RPMI7951 (cell line): Measurements from ENCODE around the gene SIRT6. TPM values are rescaled to one million over a fixed set of nuclear protein-coding genes. Genes with fewer than 3 reads are reported as not detected.
"Not testable (repeated sequence)": the region's sequence is repeated elsewhere in the genome, so short reads cannot be mapped to it uniquely, and the experiment has no call there.

Experiments used
- DNase-seq: peaks from one replicate; pipeline ENCODE4 v3.0.0-alpha.2; 2012; ENCODE audit warnings: low read depth
- total RNA-seq: library from RNA; depleted of rRNA; stranded (reverse); fragments of >200 nt; shearing (Covaris generic); gene quantifications from 2 replicates; pipeline ENCODE4 v1.2.3, GENCODE V29; 2014; rRNA removed

The SIRT6 gene
- 11.5 and 28.4 TPM in 2 replicates for total RNA-seq

DNA sequence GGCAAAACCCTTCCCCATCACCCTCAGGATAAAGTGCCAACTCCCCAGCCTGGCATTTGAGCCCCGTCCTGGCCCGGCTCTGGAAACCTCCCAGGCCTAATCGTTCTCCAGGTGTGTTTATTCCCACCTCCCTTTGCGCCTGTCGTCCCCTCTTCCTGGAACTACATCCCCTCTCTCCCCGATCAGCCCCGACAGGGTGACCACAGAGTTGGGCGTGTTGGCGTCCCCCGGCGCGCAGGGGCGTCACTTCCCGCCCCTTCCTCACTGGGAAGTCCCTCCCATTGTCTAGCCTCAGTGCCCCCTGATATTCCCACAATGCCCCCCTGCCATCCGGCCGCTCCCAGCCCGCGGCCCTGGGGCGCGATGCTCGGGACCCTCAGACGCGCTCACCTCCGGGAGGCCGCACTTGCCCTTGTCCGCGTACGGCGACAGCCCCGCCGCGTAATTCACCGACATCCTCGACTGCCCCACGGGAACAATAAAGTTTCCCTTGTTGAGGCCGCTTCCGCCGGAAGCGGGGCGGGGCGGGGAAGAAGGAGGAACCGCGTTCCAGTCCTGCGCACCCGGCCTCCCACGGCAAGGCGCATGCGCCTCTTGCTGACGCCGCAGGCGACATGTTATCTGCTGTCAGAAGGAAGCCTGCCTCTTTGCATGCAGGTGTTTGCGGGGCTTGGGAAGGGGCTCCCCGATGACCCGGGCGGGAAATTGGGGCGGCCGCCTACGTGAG is at the start of gene SIRT6, which contains the start of gene ANKRD24:
TSS of gene SIRT6 (minus strand) at position 480 of the 727 bp plus-strand sequence. CDS start at position 456, 24 bp downstream.
TSS of gene ANKRD24 (plus strand) at position 606 of the 727 bp plus-strand sequence. CDS start 3,737 bp downstream, outside the sequence.
- peak; percentile 94 for DNase-seq

DNA sequence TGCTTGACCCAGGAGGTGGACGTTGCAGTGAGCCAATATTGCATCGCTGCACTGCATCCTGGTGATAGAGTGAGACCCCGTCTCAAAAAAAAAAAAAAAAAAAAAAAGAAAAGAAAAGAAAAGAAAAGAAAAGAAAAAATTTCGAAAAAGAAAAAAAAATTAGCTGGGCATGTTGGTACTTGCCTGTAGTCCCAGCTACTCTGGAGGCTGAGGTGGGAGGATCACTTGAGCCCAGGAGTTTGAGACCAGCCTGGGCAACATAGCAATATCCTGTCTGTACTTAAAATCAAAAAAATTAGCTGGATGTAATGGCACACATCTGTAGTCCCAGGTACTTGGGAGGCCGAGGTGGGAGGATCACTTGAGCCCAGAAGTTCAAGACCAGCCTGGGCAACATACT is 49.8 kb upstream of the SIRT6 start:
- not testable (repeated sequence) for DNase-seq

DNA sequence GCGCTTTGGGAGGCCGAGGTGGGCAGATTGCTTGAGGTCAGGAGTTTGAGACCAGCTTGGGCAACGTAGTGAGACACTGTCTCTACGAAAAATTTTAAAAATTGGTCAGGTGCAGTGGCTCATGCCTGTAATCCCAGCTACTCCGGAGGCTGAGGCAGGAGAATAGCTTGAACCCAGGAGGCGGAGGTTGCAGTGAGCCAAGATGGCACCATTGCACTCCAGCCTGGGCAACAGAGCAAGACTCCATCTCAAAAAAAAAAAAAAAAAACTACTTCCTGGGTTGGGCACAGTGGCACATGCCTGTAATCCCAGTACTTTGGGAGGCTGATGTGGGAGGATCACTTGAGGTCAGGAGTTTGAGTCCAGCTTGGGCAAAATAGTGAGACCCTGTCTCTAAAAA is 49.2 kb upstream of the SIRT6 start:
- DNase-seq, result not testable (repeated sequence)

DNA sequence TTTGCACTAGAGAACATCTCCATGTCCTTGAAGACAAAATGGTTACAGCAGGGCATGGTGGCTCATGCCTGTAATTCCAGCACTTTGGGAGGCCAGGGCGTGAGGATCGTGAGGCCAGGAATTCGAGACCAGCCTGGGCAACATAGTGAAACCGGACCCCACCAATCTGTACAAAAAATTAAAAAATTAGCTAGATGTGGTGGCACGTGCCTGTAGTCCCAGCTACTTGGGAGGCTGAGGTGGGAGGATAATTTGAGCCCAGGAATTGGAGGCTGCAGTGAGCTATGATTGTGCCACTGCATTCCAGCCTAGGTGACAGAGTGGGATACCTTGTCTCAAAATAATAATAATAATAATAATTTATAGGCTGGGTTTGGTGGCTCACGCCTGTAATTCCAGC is 47.9 kb upstream of the SIRT6 start:
- not testable (repeated sequence) for DNase-seq

DNA sequence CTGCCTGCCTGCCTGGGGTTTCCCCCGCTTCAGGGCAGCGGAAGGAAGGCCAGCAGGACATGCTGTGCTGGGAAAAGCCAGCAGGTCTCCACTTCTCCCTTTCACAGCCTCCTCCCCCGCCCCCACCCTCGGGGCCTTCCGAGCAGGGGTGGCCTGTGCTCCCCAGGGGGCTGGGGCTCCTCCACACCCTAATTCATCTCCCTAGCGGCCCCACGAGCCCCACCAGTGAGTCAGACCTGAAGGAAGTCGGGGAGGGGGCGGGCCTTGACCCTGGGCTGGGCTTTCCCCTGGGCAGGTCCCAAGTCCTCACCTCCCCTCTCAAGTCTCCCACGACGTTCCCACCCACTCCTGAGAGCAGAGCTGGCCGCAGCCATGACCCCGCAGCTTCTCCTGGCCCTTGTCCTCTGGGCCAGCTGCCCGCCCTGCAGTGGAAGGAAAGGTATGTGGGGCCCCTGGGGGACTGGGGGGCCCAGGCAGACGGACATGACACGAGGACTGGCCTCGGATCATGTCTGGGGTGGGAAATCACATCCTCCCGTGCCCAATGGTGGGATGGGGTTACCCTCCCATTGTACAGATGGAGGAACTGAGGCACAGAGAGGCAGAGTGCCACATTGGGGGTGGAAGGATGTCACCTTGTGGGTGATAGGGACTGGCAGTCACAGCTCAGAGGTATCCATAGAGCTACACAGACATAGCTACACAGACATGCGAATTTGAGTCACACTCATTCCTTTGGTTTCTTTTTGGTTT is 47.0 kb upstream of the SIRT6 start, which contains the start of gene EBI3:
TSS of gene EBI3 (plus strand) at position 345 of the 753 bp plus-strand sequence. CDS start at position 373, 28 bp downstream.
- DNase-seq, result peak; percentile 56

DNA sequence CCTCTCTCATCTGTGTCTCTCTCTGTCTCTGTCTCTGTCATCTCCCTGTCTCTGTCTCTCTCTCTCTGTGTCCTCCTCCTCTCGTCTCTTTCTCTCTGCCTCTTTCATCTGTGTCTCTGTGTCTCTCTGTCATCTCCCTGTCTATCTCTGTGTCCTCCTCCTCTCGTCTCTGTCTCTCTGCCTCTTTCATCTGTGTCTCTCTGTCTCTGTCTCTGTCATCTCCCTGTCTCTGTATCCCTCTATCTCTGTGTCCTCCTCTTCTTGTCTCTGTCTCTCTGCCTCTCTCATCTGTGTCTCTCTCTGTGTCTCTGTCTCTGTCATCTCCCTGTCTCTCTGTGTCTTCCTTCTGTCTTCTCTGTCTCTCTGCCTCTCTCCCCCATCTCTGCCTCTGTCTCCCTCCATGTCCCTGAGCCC is 46.4 kb upstream of the SIRT6 start:
- DNase-seq, result no peak

DNA sequence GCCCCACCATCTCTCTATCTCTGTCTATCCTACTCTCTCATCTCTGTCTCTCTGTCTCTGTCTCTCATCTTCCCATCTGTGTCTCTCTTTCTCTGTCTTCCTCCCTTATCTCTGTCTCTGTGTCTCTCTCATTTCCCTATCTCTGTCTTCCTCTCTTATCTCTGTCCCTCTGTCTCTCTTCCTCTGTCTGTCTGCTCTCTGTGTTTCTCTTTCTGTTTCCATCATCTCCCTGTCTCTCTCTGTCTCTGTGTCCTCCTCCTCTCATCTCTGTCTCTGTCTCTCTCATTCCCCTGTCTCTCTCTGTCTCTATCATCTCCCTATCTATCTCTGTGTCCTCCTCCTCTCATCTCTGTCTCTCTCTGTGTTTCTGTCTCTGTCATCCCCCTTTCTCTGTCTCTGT is 45.4 kb upstream of the SIRT6 start:
- no peak for DNase-seq

DNA sequence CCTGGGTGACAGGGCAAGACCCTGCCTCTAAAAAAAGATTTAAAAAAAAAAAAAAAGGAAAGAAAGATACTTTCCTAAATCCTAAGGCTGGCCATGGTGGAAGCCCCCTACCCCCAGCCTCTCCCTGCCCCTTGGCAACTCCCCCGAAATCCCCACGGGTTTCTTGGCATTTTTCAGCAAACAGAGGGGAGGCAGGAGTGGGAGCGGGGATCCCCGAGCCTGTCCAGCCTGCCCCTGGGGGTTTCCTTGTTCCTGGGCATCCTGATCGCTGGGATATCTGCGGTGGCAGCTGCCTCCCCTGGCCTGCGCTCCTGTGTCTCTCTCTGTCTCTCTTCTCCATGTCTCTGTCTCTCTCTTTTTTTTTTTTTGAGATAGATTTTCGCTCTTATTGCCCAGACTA is 43.5 kb upstream of the SIRT6 start:
- no peak for DNase-seq

DNA sequence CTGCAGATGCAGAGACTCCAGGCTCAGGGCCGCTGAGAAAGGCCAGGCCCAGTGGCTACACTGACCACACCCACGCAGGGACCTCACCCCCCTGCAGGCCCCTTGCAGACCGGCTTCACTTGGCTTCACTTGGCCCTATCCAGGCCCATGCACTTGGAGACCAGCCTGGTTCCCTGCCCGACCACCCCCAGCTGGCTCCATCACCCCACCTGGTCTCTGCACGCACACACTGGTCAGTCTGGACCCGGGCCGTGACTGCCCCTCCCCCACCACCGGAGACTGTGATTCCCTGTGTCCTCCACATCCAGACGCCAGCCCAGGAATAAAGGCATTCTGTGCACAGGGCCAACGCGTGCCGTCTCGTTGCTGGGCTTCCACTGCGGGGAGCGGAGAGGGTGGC is 42.1 kb upstream of the SIRT6 start:
- peak; percentile 23 for DNase-seq

DNA sequence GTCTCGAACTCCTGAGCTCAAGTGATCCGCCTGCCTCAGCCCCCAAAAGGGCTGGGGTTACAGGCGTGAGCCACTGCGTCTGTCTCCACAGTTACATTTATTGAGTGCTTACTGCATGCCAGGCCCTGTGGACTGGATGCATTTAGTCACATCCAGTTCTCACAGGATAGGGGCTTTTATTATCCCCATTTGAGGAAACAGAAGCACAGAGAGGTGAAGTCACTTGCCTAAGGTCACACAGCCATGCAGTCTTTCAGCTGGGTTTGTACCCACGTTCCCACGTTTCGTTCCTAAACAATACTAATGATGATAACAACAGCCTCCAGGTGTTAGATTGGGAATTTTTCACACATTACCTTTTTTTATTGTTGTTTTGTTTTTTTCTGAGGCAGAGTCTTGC is 37.8 kb upstream of the SIRT6 start:
- no peak for DNase-seq

DNA sequence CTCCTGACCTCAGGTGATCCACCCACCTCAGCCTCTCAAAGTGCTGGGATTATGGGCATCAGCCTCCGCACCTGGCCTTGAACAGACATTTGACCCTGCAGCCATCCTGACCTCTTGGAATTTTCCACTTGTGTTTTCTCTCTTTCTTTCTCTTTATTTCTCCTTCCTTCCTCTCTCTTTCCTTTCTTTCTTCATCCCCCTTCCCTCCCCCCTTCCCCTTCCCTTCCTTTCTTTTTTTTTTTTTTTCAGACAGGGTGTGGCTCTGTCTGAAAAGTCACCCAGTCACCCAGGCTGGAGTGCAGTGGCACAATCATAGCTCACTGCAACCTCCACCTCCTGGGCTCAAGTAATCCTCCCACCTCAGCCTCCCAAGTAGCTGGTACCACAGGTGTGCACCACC is 36.2 kb upstream of the SIRT6 start:
- DNase-seq, result not testable (repeated sequence)

DNA sequence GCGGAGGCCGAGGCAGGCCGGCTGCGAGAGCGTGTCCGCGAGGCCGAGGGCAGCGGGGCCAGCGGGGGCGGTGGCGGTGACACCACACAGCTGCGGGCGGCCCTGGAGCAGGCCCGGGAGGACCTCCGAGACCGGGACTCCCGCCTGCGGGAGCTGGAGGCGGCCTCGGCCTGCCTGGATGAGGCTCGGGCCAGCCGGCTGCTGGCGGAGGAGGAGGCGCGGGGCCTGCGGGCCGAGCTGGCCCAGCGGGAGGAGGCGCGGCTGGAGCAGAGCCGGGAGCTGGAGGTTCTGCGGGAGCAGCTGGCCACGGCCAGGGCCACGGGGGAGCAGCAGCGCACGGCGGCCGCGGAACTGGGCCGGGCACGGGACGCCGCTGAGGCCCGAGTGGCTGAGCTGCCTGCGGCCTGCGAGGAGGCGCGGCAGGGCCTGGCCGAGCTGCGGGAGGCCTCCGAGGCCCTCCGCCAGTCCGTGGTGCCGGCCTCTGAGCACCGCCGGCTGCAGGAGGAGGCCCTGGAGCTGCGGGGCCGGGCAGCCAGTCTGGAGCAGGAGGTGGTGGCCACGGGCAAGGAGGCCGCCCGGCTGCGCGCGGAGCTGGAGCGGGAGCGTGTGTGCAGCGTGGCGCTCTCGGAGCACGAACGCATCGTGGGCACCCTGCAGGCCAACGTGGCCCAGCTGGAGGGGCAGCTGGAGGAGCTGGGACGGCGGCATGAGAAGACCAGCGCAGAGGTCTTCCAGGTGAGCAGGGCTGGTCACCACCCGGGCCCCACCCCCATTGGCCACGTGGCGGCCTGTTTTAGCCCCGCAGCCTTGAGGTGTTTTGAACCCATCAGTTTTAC is 35.3 kb upstream of the SIRT6 start:
- DNase-seq, result no peak

DNA sequence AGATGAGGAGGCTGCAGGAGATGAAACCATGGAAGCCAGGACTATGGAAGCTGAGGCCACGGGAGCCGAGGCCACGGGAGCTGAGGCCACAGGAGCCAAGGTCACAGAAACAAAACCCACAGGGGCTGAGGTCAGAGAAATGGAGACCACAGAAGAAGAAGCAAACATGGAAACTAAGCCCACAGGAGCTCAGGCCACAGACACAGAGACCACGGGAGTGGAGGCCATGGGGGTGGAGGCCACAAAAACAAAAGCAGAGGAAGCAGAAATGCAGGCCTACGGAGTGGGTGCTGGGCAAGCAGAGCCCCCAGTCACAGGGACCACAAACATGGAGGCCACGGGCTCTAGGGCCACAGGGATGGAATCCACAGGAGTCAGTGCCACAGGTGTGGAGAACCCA is 34.5 kb upstream of the SIRT6 start:
- DNase-seq, result no peak

DNA sequence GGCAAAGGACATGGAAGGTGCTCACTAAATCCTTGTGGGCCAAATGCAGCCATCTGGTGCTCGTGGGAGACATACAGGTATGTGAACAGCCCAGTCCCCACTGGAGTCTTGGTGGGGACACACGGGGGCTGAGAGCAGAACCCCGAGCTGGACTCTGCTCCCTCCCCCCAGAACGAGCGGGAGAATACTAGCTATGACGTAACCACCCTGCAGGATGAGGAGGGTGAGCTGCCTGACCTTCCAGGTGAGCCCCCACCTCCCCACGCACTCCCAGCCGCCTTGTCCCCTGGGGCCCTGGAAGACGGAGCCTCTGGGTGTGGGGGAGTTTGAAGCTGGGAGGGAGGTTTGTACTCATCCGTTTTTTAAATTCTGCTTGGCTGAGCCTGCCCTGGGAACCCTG is 33.4 kb upstream of the SIRT6 start:
- no peak for DNase-seq

DNA sequence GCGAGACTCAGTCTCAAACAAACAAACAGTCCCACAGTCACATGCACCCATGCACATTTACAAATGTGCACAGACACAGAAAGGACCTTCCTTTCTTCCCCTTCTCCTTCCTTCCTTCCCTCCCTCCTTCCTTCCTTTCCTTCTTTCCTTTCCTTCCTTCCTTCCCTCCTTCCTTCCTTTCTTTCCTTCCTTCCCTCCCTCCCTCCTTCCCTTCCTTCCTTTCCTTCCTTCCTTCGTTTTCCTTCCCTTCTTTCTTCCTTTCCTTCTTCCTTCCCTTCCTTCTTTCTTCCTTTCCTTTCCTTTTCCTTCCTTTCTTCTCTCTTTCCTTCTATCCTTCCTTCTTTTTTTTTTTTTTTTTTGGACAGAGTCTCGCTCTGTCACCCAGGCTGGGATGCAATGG is 30.8 kb upstream of the SIRT6 start:
- DNase-seq, result no peak

DNA sequence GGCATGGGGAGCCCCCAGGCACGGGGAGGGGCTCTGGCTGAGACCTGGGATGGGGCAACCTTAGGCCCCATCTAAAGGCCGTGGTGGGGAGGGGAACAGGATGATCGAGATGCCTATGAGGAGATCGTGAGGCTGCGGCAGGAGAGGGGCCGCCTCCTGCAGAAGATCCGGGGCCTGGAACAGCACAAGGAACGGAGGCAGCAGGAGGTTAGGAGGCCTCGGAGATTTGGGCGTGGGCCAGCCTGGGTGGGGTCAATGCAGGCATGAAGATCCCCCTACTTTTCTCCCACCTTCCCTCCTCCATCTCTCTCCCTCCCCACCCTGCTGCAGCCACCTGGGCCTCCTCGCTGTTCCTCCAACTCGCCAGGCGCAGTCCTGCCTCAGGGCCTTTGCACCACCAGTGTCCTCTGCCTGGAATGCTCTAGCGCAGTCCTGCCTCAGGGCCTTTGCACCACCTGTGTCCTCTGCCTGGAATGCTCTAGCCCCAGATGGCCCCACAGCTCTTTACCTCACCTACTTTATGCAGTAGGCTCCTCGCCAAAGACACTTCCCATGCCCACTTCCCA is 27.9 kb upstream of the SIRT6 start:
- DNase-seq, result no peak

DNA sequence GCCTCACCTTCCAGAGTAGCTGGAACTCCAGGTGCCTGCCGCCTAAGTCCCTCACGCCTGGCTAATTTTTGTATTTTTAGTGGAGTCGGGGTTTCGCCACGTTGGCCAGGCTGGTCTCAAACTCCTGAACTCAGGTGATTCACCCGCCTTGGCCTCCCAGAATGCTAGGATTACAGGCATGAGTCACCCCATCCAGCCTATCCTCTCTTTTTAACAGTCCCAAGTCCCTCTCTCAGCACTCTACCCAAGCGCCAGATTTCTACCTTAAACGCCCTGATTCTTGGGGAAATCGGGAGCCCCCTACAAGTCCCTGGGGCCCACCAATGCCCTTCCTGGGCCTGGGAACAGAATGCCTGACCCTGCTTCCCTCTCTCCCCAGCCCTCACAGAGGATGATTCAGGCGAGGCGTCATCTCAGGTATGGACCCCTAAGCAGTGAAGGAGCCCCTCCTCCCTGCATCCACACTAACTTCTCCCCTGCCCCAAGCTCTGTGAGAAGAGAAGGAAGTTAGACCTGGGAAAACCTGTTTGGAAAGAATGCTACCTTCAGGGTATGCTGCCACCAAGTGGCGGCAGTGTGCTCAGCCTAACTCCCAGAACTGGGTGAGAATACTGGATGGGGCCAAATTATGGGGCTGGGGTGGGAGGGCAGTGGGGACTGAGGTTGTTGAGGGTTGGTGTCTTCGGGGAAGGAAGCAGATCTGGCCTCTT is 26.2 kb upstream of the SIRT6 start:
- peak; percentile 40 for DNase-seq

DNA sequence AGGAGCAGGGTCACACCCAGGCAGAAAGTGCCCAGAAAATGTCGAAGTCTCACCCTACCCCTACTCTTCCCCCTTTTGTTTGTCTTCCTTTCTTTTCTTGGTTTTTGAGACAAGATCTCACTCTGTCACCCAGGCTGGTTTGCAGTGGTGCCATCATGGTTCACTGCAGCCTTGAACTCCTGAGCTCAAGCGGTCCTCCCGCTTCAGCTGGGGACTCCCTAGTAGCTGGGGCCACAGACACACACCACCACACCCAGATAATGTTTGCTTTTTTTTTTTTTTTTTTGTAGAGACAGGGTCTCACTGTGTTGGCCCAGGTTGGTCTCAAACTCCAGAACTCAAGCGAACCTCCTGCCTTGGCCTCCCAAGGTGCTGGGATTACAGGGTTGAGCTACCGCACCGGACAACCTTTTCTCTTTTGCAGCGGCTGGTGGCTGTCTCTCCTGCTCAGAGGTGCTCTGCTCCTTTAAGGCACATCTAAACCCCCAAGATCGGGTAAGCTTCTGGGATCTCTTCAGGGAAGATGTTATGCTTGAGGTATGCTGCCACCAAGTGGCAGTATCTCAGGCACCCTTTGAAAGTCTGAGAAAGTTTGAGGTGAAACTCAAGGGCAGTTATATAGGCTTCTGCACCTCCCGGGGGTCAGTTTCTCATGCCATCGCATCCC is 24.6 kb upstream of the SIRT6 start:
- DNase-seq, result peak; percentile 46

DNA sequence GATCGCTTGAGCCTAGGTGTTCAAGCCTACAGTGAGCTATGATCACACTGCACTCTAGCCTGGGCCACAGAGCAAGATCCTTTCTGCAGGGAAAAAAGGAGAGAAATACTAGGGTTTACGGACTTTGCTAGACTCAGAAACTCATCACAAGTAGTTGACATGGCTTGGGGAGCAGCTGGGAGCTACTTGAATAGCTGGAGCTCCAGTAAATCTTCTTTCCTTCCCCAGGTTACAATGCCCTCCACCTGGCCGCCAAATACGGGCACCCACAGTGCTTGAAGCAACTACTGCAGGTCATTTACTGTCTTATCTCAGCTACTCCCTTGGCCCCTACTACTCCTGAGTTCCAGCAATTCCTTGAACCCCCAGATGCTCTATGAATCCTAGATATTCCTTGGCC is 19.4 kb upstream of the SIRT6 start:
- DNase-seq, result no peak

DNA sequence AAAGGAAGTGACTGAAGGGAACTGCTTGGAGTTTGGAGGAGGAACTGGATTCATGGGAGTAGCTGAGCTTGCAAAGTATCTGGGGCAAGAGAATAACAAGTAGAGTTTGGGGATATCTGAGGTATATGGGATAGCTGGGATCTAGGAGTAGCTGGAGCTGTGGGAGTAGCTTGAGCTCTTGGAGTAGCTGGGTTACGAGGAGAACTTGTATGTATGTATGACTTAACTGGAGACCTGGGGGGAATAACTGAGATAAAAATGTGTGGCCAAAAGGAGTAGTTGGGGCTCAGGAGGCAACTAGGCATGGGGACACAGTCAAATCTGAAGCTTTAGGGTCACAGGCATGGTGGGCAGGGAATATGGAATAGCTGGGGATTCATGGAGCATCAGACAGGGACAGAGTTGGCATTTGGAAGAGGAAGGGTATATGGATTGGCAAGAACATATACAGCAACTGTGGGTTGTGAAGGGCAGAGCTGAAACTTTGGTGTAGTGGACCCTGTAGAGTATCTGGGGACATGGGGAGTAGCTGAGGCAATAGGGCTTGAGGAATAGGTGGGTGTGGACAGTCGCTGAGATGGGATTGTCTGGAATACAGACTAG is 18.7 kb upstream of the SIRT6 start:
- no peak for DNase-seq
